Activated naive CD8-positive, alpha-beta T cell treated with anti-CD3 and anti-CD28 coated beads, Interleukin-2, amount 10 ng/mL, durations not matched to agents 7 days and 5 days (primary cell): ENCODE results near the gene NBPF9. TPM values are rescaled to one million over a fixed set of nuclear protein-coding genes. Genes with fewer than 3 reads are reported as not detected.
"Not testable (repeated sequence)": the region's sequence is repeated elsewhere in the genome, so short reads cannot be mapped to it uniquely, and the experiment has no call there.

ENCODE experiments used
- ATAC-seq: fragments of 150-1000 bp; cut with Tn5 transposase; one replicate; pipeline ENCODE4 v1.10.0; 2021; ENCODE audit warnings: low read depth, moderate library complexity
- POLR2A ChIA-PET: fragments of 350-600 bp; sonication (Branson Sonifier 250); formaldehyde crosslinking; loops from one replicate; lab custom pipeline; 2021; ENCODE audit warnings: antibody characterized with exemption; lab: Charles Lee
- DNase-seq: peaks from one replicate; pipeline ENCODE4 v3.0.0; 2021
- H3K27ac Mint-ChIP-seq: one replicate; pipeline ENCODE4 v1.8.0; 2022; ENCODE audit warnings: mild to moderate bottlenecking, mixed read lengths
- H3K27me3 Mint-ChIP-seq: one replicate; pipeline ENCODE4 v1.8.0; 2022; ENCODE audit warnings: mild to moderate bottlenecking, moderate library complexity, mixed read lengths
- H3K36me3 Mint-ChIP-seq: one replicate; pipeline ENCODE4 v1.8.0; 2021; ENCODE audit warnings: mild to moderate bottlenecking, mixed read lengths
- H3K4me1 Mint-ChIP-seq: one replicate; pipeline ENCODE4 v1.8.0; 2021; ENCODE audit warnings: mixed read lengths
- H3K4me3 Mint-ChIP-seq: one replicate; pipeline ENCODE4 v1.8.0; 2022; ENCODE audit warnings: mild to moderate bottlenecking, moderate library complexity, mixed read lengths
- H3K9me3 Mint-ChIP-seq: one replicate; pipeline ENCODE4 v1.8.0; 2021; ENCODE audit warnings: mixed read lengths
- total RNA-seq, 2 experiments: library from RNA; stranded (reverse); gene quantifications; one replicate each; pipeline ENCODE4 v1.2.3, GENCODE V29; 2021

NBPF9 gene
- total RNA-seq, 2 experiments from 2014 or later = 14.1 to 16.7 TPM

- POLR2A ChIA-PET, H3K27me3 Mint-ChIP-seq, H3K27ac Mint-ChIP-seq, H3K4me1 Mint-ChIP-seq, DNase-seq, H3K4me3 Mint-ChIP-seq, ATAC-seq, H3K36me3 Mint-ChIP-seq, H3K9me3 Mint-ChIP-seq: not testable (repeated sequence)
These were observed 38.7 kb downstream of the NBPF9 start for GRCh38 chr1:149064611-149065010.

GRCh38 chr1:149043056-149043455 is 60.3 kb downstream of the NBPF9 start:
- ATAC-seq, H3K27me3 Mint-ChIP-seq, H3K4me1 Mint-ChIP-seq, H3K4me3 Mint-ChIP-seq, H3K27ac Mint-ChIP-seq, POLR2A ChIA-PET, H3K9me3 Mint-ChIP-seq, DNase-seq, H3K36me3 Mint-ChIP-seq: not testable (repeated sequence)

GRCh38 chr1:149033916-149034315 is 69.4 kb downstream of the NBPF9 start:
- H3K4me1 Mint-ChIP-seq, H3K36me3 Mint-ChIP-seq, H3K9me3 Mint-ChIP-seq, H3K27me3 Mint-ChIP-seq, H3K27ac Mint-ChIP-seq, ATAC-seq, H3K4me3 Mint-ChIP-seq, POLR2A ChIA-PET, DNase-seq: not testable (repeated sequence)

GRCh38 chr1:149024327-149024726 is 79.0 kb downstream of the NBPF9 start:
- ATAC-seq, H3K4me3 Mint-ChIP-seq, H3K4me1 Mint-ChIP-seq, H3K36me3 Mint-ChIP-seq, DNase-seq, H3K9me3 Mint-ChIP-seq, H3K27me3 Mint-ChIP-seq, H3K27ac Mint-ChIP-seq, POLR2A ChIA-PET: not testable (repeated sequence)

GRCh38 chr1:149018577-149018976 is 84.8 kb downstream of the NBPF9 start:
- H3K4me1 Mint-ChIP-seq, H3K9me3 Mint-ChIP-seq, H3K36me3 Mint-ChIP-seq, POLR2A ChIA-PET, H3K27ac Mint-ChIP-seq, DNase-seq, ATAC-seq, H3K4me3 Mint-ChIP-seq, H3K27me3 Mint-ChIP-seq: not testable (repeated sequence)

- ATAC-seq, H3K27me3 Mint-ChIP-seq, H3K36me3 Mint-ChIP-seq, H3K4me1 Mint-ChIP-seq, H3K27ac Mint-ChIP-seq, POLR2A ChIA-PET, H3K9me3 Mint-ChIP-seq, DNase-seq, H3K4me3 Mint-ChIP-seq: not testable (repeated sequence)
These were observed 86.7 kb downstream of the NBPF9 start for GRCh38 chr1:149016626-149017025.

GRCh38 chr1:149015522-149015921 is 87.8 kb downstream of the NBPF9 start:
- H3K9me3 Mint-ChIP-seq, H3K27ac Mint-ChIP-seq, H3K4me3 Mint-ChIP-seq, ATAC-seq, H3K36me3 Mint-ChIP-seq, POLR2A ChIA-PET, H3K27me3 Mint-ChIP-seq, H3K4me1 Mint-ChIP-seq, DNase-seq: not testable (repeated sequence)

- ATAC-seq, H3K27me3 Mint-ChIP-seq, H3K36me3 Mint-ChIP-seq, H3K4me3 Mint-ChIP-seq, H3K9me3 Mint-ChIP-seq, H3K27ac Mint-ChIP-seq, POLR2A ChIA-PET, DNase-seq, H3K4me1 Mint-ChIP-seq: not testable (repeated sequence)
These were observed 89.8 kb downstream of the NBPF9 start for GRCh38 chr1:149013513-149013912.

- H3K27ac Mint-ChIP-seq, POLR2A ChIA-PET, ATAC-seq: not testable (repeated sequence)
These were observed 90.8 kb downstream of the NBPF9 start for GRCh38 chr1:149012599-149012998.

GRCh38 chr1:149009761-149010160 is 93.6 kb downstream of the NBPF9 start:
- H3K36me3 Mint-ChIP-seq, H3K27ac Mint-ChIP-seq, H3K4me3 Mint-ChIP-seq, DNase-seq, H3K27me3 Mint-ChIP-seq, ATAC-seq, H3K4me1 Mint-ChIP-seq, POLR2A ChIA-PET, H3K9me3 Mint-ChIP-seq: not testable (repeated sequence)

More at GRCh38 chr1:149012599-149012998, 90.8 kb downstream of the NBPF9 start:
- not testable (repeated sequence) for H3K27me3 Mint-ChIP-seq, H3K4me1 Mint-ChIP-seq, DNase-seq, H3K4me3 Mint-ChIP-seq, H3K9me3 Mint-ChIP-seq, H3K36me3 Mint-ChIP-seq

- H3K4me1 Mint-ChIP-seq, ATAC-seq, H3K36me3 Mint-ChIP-seq, POLR2A ChIA-PET, H3K27me3 Mint-ChIP-seq, H3K9me3 Mint-ChIP-seq, H3K4me3 Mint-ChIP-seq, DNase-seq, H3K27ac Mint-ChIP-seq: not testable (repeated sequence)
These were observed 94.6 kb downstream of the NBPF9 start for GRCh38 chr1:149008769-149009168.

- POLR2A ChIA-PET, H3K4me3 Mint-ChIP-seq, H3K4me1 Mint-ChIP-seq, H3K27me3 Mint-ChIP-seq, ATAC-seq, H3K36me3 Mint-ChIP-seq, H3K27ac Mint-ChIP-seq, DNase-seq, H3K9me3 Mint-ChIP-seq: not testable (repeated sequence)
These were observed 95.0 kb downstream of the NBPF9 start for GRCh38 chr1:149008326-149008725.
